GM12865 (cell line): ENCODE data around the gene S100A6.

ENCODE experiments used
- DNase-seq: peaks from one replicate; pipeline ENCODE4 v3.0.0; 2010; ENCODE audit warnings: low read depth
- H3K4me3 ChIP-seq: 2 replicates; pipeline ENCODE4 v1.5.1; 2011; ENCODE audit warnings: mild to moderate bottlenecking, low read depth, low read length, control low read depth
- TF ChIP-seq, protein P1 (sequence below): IDR thresholded peaks from 2 replicates; pipeline ENCODE4 v1.5.1; 2011; ENCODE audit warnings: low read length, control low read depth, low read depth, inconsistent platforms; ENCODE audit not compliant: insufficient read depth; ENCODE audit errors: missing control alignments

The S100A6 gene

DNA sequence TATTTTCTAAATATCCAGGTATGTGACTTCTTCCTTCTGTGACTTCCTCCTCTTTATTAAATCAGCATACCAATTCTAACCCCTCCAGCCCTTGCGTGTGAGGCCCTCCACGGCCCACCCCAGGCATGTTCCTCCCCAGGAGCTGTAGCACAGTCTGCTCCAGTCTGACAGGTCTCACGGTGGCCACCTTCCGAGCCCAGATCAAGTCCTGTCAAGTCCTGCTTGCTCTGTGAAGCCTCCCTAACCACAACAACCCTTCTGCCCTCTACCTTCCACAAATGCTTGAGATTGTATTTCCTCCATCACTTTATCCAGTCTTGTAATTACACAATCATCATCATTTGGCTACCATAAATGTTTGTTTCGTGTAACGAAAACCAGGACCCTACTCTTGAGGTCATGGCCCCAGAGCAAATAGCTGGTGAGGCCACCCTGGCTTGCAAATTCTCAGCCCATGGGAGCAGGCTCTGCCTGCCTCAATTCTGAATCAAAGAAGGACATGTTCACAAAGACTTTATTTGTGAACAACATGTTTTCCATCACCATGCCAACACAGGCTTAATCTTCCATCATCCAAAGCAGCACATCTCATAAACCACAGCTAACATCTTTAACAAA lies 42.3 kb downstream of the S100A6 start:
- H3K4me3 ChIP-seq: no peak overlapping the region
- DNase-seq: no peak
- TF ChIP-seq, protein P1, sequence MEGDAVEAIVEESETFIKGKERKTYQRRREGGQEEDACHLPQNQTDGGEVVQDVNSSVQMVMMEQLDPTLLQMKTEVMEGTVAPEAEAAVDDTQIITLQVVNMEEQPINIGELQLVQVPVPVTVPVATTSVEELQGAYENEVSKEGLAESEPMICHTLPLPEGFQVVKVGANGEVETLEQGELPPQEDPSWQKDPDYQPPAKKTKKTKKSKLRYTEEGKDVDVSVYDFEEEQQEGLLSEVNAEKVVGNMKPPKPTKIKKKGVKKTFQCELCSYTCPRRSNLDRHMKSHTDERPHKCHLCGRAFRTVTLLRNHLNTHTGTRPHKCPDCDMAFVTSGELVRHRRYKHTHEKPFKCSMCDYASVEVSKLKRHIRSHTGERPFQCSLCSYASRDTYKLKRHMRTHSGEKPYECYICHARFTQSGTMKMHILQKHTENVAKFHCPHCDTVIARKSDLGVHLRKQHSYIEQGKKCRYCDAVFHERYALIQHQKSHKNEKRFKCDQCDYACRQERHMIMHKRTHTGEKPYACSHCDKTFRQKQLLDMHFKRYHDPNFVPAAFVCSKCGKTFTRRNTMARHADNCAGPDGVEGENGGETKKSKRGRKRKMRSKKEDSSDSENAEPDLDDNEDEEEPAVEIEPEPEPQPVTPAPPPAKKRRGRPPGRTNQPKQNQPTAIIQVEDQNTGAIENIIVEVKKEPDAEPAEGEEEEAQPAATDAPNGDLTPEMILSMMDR: no peak

DNA sequence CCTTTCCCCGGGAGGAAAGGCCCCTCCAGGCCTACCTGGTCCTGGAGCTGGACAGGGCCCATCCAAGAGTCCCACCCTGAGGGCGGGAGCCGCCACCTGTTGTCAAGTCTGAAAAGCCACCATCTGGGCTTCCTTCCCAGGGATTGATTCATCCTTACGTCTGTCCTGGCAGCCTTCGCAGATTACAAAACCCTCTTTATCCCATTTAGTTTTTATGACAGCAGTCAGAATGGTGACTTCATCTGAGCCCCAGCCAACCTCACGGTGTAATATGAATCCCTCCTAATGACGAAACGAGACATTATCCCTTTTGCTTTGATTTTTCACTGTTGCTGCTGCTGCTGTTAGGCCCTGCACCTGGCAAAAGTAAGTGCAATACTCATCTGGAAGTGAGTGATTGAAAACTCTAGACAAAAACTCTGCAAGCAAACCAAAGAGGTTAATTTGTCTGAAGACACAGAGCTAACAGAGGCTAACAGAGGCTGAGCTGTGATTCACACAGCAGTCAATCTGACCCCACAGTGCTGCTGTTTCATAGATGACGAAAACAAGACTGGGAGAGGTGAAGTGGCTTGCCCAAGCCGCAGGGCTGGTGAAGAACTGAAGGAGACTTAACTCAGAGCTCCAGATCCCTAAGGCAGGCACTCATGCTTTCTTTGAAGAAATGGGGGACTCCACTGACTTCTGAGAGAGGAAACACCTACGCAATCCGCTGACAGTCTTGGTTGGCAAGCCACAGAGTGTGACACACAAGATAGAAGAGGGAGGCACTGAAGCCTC lies 45.3 kb downstream of the S100A6 start:
- no peak overlapping the region for H3K4me3 ChIP-seq
- peak; percentile 51 for DNase-seq
- TF ChIP-seq, protein P1: no peak

- TF ChIP-seq, protein P1: no peak
- no peak overlapping the region for H3K4me3 ChIP-seq
- no peak for DNase-seq
Measured at GRCh38 chr1:153488731-153489130, 47.1 kb downstream of the S100A6 start.

DNA sequence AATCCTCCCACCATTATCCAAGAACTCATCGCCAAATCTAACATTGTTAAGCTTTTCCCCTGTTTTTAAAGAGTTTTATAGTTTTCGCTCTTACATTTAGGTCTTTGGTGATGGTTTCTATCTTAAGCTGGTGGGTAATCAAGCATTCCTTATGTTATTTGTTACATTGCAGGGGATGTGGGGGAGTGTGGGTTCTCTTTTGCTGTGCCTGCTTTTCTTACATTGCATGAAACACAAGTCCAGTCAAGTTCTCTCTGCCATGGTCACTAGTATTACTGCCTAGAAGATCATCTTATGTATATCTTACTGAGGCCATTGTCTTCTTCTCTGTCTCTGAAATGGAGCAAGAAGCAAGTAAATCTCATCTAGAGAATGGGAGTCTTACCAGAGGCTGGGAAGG lies 48.1 kb downstream of the S100A6 start:
- DNase-seq: no peak
- H3K4me3 ChIP-seq: no peak overlapping the region
- TF ChIP-seq, protein P1: no peak

DNA sequence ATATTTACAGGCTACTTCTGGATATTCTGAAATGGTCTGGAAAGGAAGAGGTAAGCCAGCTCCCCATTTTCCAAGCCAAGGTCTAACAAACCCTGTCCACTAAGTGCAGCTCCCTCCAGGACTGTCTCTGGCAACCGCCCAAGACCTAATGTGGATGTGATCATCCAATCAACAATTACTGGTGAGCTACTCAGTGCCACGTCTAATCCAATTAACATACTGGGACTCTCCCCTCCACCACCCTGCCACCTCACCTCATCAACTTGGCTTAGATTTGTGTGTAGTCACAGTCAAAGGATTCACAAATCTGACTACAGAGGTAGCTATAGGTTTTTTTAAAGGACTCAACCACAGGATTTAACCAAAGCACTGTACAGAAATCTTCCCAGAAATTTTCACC lies 49.9 kb downstream of the S100A6 start:
- H3K4me3 ChIP-seq: no peak overlapping the region
- TF ChIP-seq, protein P1: no peak
- no peak for DNase-seq
